Measurements from ENCODE around the gene APOBEC4.

Gene APOBEC4

GRCh38 chr1:183635099-183635605 is 18.0 kb downstream of the APOBEC4 start:
- H3K4me3 Mint-ChIP-seq, result peak overlapping the region; percentile 100
- peaks cover 14% of the 10 kb centered on the region for H3K36me3 Mint-ChIP-seq (ENCODE audit: low read depth)
- H3K27ac Mint-ChIP-seq, result peak overlapping the region; percentile 97 to 99 (median 99)
- H3K27me3 Mint-ChIP-seq (ENCODE audit: low read depth), result peaks cover 32% of the 10 kb centered on the region
- peaks cover 39% of the 10 kb centered on the region for H3K4me1 Mint-ChIP-seq
- TF ChIP-seq CTCF (IDR thresholded peaks at IDR 0.05; ENCODE audit: unreplicated experiment in 3 of 3), result no peak
- no peaks in the 10 kb centered on the region for H3K9me3 Mint-ChIP-seq

GRCh38 chr1:183634429-183635065 is 18.6 kb downstream of the APOBEC4 start:
- H3K36me3 Mint-ChIP-seq (ENCODE audit: low read depth), result peaks cover 16% of the 10 kb centered on the region
- H3K9me3 Mint-ChIP-seq, result no peaks in the 10 kb centered on the region
- peaks cover 26% of the 10 kb centered on the region for H3K27me3 Mint-ChIP-seq (ENCODE audit: low read depth)
- no peak for TF ChIP-seq CTCF (IDR thresholded peaks at IDR 0.05; ENCODE audit: unreplicated experiment in 3 of 3)
- peak overlapping the region; percentile 100 for H3K4me3 Mint-ChIP-seq
- H3K27ac Mint-ChIP-seq, result peak overlapping the region; percentile 93 to 99 (median 97)
- peaks cover 39% of the 10 kb centered on the region for H3K4me1 Mint-ChIP-seq

DNA sequence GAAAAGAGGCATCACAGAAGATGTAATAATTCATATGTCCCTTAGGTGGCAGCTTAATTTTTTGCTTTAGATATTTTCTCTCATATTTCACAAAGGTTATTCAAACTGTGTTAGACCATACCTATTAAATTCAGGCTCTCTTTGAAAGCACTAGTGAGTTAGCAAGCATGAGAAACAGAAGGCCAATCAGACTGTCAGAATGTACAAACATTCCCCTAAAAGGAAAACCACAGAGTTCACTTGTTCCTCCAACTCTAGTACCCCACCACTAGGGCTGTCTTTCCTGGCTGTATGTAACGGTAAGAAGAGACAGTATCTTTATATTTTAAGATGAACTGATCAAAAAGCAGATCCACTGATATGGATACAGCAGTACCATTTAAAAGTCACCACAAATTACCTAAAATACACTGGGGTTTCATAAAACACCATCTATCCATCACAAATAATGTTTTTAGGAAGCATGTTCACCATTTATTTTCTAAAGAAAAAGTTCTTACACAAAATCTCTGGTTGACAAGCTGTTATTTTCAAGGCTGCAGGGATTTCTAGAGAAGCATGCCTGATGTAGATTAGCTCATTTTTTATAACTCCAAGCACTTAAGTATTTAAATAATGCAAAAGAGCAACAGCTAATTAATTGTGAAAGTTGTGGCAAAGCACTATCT is 19.3 kb downstream of the APOBEC4 start:
- H3K4me3 Mint-ChIP-seq, result peak overlapping the region; percentile 100
- no peaks in the 10 kb centered on the region for H3K9me3 Mint-ChIP-seq
- peak overlapping the region; percentile 93 to 99 (median 97) for H3K27ac Mint-ChIP-seq
- peaks cover 39% of the 10 kb centered on the region for H3K4me1 Mint-ChIP-seq
- peaks cover 22% of the 10 kb centered on the region for H3K27me3 Mint-ChIP-seq (ENCODE audit: low read depth)
- peaks cover 23% of the 10 kb centered on the region for H3K36me3 Mint-ChIP-seq (ENCODE audit: low read depth)
- TF ChIP-seq CTCF (IDR thresholded peaks at IDR 0.05; ENCODE audit: unreplicated experiment in 3 of 3), result peak; percentile 47 to 61 (median 49)

GRCh38 chr1:183632964-183633363 is 20.2 kb downstream of the APOBEC4 start:
- Mint-ChIP-seq H3K4me1 (peaks cover 39% of the 10 kb centered on the region), H3K27ac (peak overlapping the region in 2 of 3 experiments; percentile 36 to 97), H3K9me3 (no peaks in the 10 kb centered on the region), H3K36me3 (ENCODE audit: low read depth) (peaks cover 31% of the 10 kb centered on the region), H3K27me3 (ENCODE audit: low read depth) (peaks cover 17% of the 10 kb centered on the region), H3K4me3 (peak overlapping the region; percentile 78 to 100 (median 100))
- no peak for TF ChIP-seq CTCF (IDR thresholded peaks at IDR 0.05; ENCODE audit: unreplicated experiment in 3 of 3)

- no peak overlapping the region for H3K27ac Mint-ChIP-seq
- H3K36me3 Mint-ChIP-seq (ENCODE audit: low read depth), result peaks cover 31% of the 10 kb centered on the region
Observed at GRCh38 chr1:183632114-183632513, 21.0 kb downstream of the APOBEC4 start.

More at GRCh38 chr1:183632114-183632513, 21.0 kb downstream of the APOBEC4 start:
- Mint-ChIP-seq H3K27me3 (ENCODE audit: low read depth) (peaks cover 12% of the 10 kb centered on the region), H3K9me3 (no peaks in the 10 kb centered on the region), H3K4me3 (peak overlapping the region in 2 of 3 experiments; percentile 7 to 100), H3K4me1 (peaks cover 39% of the 10 kb centered on the region)
- TF ChIP-seq CTCF (IDR thresholded peaks at IDR 0.05; ENCODE audit: unreplicated experiment in 3 of 3), result no peak
